ENCODE results near the gene OPTN. TPM values are rescaled to one million over a fixed set of nuclear protein-coding genes. Genes with fewer than 3 reads are reported as not detected.

OPTN gene
- total RNA-seq, 1 experiment from 2014 or later: 13.5 TPM

GRCh38 chr10:13068071-13068470 is 31.9 kb upstream of the OPTN start:
- Histone ChIP-seq H3K36me3 (ENCODE audit: insufficient read depth, low read length, poor library complexity, severe bottlenecking) (no peaks in the 10 kb centered on the region), H3K27ac (ENCODE audit: low read depth, low read length, poor library complexity, severe bottlenecking) (peak overlapping the region; percentile 57), H3K4me1 (ENCODE audit: insufficient read depth, low read length, poor library complexity, severe bottlenecking) (peaks cover 37% of the 10 kb centered on the region), H3K9me3 (ENCODE audit: low read depth, low read length, poor library complexity, severe bottlenecking) (peaks cover 4% of the 10 kb centered on the region), H3K4me3 (ENCODE audit: low read depth, low read length, poor library complexity, severe bottlenecking) (no peak overlapping the region), H3K27me3 (replicated peaks; ENCODE audit: insufficient read depth, low read depth, low read length, poor library complexity) (no peaks in the 10 kb centered on the region)
- ChIA-PET CTCF (no interaction called here), POLR2A (ENCODE audit: low non-redundant PET) (interaction anchor here (0.7 kb wide), 1 partner anchor 674 kb away, joined by 4 read pairs; no protein-coding TSS in a partner anchor)
- intact Hi-C loops (cut with micrococcal nuclease; ENCODE audit: unreplicated experiment): no loop called here
- TF ChIP-seq EZH2 (IDR thresholded peaks at IDR 0.05; ENCODE audit: borderline replicate concordance, low read depth, low read length, poor library complexity, severe bottlenecking): no peak
- TF ChIP-seq CTCF (conservative IDR thresholded peaks at IDR 0.05; ENCODE audit: low read depth, low read length): no peak
- peak; percentile 88 for DNase-seq (ENCODE audit: low spot score)
- BruUV-seq (replicated peaks): no TSS peak

- Histone ChIP-seq H3K36me3 (ENCODE audit: insufficient read depth, low read length, poor library complexity, severe bottlenecking) (no peaks in the 10 kb centered on the region), H3K4me3 (ENCODE audit: low read depth, low read length, poor library complexity, severe bottlenecking) (no peak overlapping the region), H3K27me3 (replicated peaks; ENCODE audit: insufficient read depth, low read depth, low read length, poor library complexity) (no peaks in the 10 kb centered on the region), H3K4me1 (ENCODE audit: insufficient read depth, low read length, poor library complexity, severe bottlenecking) (peaks cover 37% of the 10 kb centered on the region), H3K9me3 (ENCODE audit: low read depth, low read length, poor library complexity, severe bottlenecking) (peaks cover 4% of the 10 kb centered on the region), H3K27ac (ENCODE audit: low read depth, low read length, poor library complexity, severe bottlenecking) (peak overlapping the region; percentile 57)
- ChIA-PET POLR2A (ENCODE audit: low non-redundant PET) (interaction anchor here (0.7 kb wide), 1 partner anchor 674 kb away, joined by 4 read pairs; no protein-coding TSS in a partner anchor), CTCF (no interaction called here)
- intact Hi-C loops (cut with micrococcal nuclease; ENCODE audit: unreplicated experiment): no loop called here
- no TSS peak for BruUV-seq (replicated peaks)
- DNase-seq (ENCODE audit: low spot score): no peak
- TF ChIP-seq CTCF (conservative IDR thresholded peaks at IDR 0.05; ENCODE audit: low read depth, low read length) (no peak), EZH2 (IDR thresholded peaks at IDR 0.05; ENCODE audit: borderline replicate concordance, low read depth, low read length, poor library complexity, severe bottlenecking) (no peak)
These were observed 31.5 kb upstream of the OPTN start for GRCh38 chr10:13068484-13068883.

- CTCF ChIA-PET: no interaction called here
These were observed 27.6 kb upstream of the OPTN start for GRCh38 chr10:13072339-13072738.

More at GRCh38 chr10:13072339-13072738, 27.6 kb upstream of the OPTN start:
- no peak for TF ChIP-seq EZH2 (IDR thresholded peaks at IDR 0.05; ENCODE audit: borderline replicate concordance, low read depth, low read length, poor library complexity, severe bottlenecking)
- TF ChIP-seq CTCF (conservative IDR thresholded peaks at IDR 0.05; ENCODE audit: low read depth, low read length): no peak
- Histone ChIP-seq H3K27ac (ENCODE audit: low read depth, low read length, poor library complexity, severe bottlenecking) (no peak overlapping the region), H3K9me3 (ENCODE audit: low read depth, low read length, poor library complexity, severe bottlenecking) (peaks cover 4% of the 10 kb centered on the region), H3K4me1 (ENCODE audit: insufficient read depth, low read length, poor library complexity, severe bottlenecking) (peaks cover 17% of the 10 kb centered on the region), H3K36me3 (ENCODE audit: insufficient read depth, low read length, poor library complexity, severe bottlenecking) (no peaks in the 10 kb centered on the region), H3K4me3 (ENCODE audit: low read depth, low read length, poor library complexity, severe bottlenecking) (no peak overlapping the region), H3K27me3 (replicated peaks; ENCODE audit: insufficient read depth, low read depth, low read length, poor library complexity) (no peaks in the 10 kb centered on the region)
- no peak for DNase-seq (ENCODE audit: low spot score)
- intact Hi-C loops (cut with micrococcal nuclease; ENCODE audit: unreplicated experiment): loop anchor here (5.0 to 10.0 kb wide), 2 partner anchors 168 to 355 kb away; no protein-coding TSS in a partner anchor
- POLR2A ChIA-PET (ENCODE audit: low non-redundant PET): no interaction called here
- no TSS peak for BruUV-seq (replicated peaks)

All from A673 (cell line).